Loucy (cell line): ENCODE results near the gene TMEM42.

Source experiments
- EZH2phosphoT487 ChIP-seq: fragments of 200-600 bp; IDR thresholded peaks from 2 replicates; pipeline ENCODE4 v1.6.1; 2018; ENCODE audit warnings: antibody characterized with exemption, mild to moderate bottlenecking, moderate library complexity, borderline replicate concordance
- TF ChIP-seq, protein P1 (sequence below): fragments of 200-600 bp; sonication (generic); conservative IDR thresholded peaks from 2 replicates; pipeline ENCODE4 v1.5.1; 2014; ENCODE audit warnings: mild to moderate bottlenecking, antibody characterized with exemption, low read length

DNA sequence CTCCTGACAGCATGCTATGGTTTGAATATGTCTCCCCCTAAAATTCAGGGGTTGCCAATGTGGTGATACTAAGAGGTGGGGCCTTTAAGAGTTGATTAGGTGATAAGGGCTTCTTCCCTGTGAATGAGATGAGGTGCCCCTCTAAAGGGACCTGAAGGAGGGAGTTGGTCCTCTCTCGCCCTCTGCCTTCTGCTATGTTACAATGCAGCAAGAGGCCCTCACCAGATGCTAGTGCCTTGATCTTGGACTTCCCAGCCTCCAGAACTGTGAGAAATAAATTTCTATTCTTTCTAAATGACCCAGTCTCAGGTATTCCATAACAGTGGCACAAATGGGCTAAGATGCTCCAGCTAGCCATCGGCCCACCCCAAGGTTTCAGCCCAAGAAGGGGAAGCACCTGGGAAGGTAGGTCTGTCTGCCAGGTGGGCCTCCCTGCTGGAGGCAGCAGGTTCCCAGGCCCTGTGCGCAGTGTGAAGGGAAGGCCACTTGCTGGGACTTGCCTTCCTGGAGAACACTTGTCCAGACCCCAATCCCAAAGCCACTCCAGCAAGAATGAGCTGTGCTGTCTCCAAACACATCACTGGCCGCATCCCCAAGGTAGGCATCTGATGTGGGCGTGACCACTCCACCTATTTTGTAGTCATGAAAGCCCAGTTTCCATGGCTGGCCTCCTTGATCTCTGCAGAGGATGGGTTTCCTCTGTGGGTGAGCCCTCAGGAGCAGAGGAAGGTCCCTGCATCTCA, 21.7 kb downstream of the TMEM42 start:
- TF ChIP-seq, protein P1, sequence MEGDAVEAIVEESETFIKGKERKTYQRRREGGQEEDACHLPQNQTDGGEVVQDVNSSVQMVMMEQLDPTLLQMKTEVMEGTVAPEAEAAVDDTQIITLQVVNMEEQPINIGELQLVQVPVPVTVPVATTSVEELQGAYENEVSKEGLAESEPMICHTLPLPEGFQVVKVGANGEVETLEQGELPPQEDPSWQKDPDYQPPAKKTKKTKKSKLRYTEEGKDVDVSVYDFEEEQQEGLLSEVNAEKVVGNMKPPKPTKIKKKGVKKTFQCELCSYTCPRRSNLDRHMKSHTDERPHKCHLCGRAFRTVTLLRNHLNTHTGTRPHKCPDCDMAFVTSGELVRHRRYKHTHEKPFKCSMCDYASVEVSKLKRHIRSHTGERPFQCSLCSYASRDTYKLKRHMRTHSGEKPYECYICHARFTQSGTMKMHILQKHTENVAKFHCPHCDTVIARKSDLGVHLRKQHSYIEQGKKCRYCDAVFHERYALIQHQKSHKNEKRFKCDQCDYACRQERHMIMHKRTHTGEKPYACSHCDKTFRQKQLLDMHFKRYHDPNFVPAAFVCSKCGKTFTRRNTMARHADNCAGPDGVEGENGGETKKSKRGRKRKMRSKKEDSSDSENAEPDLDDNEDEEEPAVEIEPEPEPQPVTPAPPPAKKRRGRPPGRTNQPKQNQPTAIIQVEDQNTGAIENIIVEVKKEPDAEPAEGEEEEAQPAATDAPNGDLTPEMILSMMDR = peak; percentile 46
- no peak for TF ChIP-seq EZH2phosphoT487
